NCI-H2081 treated with DMSO at 0.1 percent for 48 hours (cell line): ENCODE data around the gene CKMT2.
A peak's percentile ranks its signal among the peaks of the same experiment; 100 is the strongest.
"Not testable (repeated sequence)": the region's sequence is repeated elsewhere in the genome, so short reads cannot be mapped to it uniquely, and the experiment has no call there.

Experiments used
- DNase-seq: peaks from one replicate; lab custom pipeline; 2025; lab: John Stamatoyannopoulos, UW

The CKMT2 gene

DNA sequence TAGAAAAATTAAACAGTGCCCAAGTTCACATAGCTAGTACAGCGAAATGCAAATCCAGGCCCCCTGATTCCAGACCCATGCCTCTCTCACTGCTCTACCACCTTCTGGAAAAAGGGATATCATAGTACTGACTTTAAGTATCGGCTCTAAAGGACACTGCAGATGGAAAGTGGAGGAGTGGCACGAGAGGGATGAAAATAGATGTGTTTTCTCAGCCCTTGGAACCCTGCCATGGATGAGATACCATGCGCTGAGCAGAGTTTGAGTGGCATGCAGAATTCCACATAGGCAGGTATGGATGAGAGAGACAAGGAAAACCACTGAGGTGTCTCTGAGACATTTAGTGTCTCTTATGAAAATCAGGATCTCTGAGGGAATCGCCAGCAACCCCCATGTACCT, 18.8 kb downstream of the CKMT2 start:
- DNase-seq, result no peak

DNA sequence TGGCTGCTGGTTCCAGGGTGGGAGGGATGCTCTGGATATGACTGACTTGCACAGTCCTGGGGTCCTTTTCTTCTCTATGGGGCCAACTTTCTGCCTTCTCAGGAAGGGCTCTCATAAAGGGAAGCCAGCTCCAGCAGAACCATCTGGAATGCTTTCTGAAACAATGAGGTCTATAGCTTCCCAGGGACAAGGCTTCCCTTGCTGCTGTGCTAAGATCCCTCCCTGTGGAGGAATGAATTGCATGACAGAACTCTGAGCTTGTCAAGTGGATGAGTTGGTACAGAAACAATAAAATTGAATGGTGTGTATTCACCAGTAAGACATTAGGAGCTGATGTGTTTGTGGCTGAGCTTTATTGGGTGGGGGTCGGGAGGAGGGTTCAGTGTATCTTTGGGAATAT, 19.8 kb downstream of the CKMT2 start:
- no peak for DNase-seq

DNA sequence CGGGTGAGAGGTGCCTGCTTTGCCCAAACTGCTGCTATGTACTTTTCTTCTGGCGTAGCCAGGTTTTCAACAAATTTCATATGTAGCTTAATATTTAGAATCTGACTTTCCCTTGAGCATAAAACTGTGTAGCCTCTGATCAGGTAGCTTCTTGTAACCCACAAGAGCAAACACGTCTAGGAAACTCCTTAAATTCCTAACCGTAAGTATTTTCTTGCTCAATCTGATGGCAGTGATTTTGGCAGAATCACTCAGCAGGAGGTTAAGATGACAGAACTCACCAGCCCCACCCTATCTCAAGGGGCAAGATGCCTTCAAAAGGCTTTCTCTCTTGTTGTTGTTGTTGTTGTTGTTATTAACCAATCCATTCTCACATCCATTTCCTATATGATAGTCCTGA, 20.8 kb downstream of the CKMT2 start:
- no peak for DNase-seq

DNA sequence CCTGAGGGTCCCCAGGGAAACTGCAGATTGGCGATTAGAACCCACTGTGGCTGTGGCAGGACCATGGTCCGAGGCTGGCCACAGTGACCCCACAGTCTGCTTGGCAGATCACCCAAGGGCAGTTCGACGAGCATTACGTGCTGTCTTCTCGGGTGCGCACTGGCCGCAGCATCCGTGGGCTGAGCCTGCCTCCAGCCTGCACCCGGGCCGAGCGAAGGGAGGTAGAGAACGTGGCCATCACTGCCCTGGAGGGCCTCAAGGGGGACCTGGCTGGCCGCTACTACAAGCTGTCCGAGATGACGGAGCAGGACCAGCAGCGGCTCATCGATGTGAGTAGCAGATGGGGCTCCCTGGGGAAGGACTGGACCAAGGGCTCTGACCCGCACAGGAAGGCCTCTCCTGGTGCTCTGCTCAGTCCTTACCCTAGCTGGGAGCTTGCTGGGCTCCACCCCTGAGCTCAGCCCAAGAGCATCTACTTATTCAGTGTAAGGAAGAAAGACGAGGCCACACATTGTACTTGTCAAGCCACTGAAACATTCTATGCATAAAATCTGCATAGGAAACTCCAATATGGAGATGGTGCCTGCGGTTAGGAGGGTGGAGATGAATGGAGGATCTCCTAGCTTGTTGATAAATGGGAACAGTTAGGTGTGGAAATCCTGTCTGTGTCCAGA, 21.9 kb downstream of the CKMT2 start:
- DNase-seq, result no peak

DNA sequence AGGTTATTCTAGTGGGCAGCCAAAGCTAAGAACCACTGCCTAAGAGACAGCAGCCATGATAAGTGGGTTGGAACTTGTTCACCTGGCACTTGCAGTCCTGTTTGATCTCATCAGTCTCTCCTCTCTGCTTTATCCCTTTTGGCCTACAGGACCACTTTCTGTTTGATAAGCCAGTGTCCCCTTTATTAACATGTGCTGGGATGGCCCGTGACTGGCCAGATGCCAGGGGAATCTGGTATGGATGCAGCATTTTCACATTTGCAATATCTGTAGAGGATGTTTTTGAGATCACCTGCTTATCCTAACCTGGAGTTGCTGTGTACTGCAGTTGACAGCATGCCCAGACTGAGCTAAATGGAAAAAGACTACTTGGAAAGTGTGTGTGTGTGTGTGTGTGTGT, 23.6 kb downstream of the CKMT2 start:
- no peak for DNase-seq

DNA sequence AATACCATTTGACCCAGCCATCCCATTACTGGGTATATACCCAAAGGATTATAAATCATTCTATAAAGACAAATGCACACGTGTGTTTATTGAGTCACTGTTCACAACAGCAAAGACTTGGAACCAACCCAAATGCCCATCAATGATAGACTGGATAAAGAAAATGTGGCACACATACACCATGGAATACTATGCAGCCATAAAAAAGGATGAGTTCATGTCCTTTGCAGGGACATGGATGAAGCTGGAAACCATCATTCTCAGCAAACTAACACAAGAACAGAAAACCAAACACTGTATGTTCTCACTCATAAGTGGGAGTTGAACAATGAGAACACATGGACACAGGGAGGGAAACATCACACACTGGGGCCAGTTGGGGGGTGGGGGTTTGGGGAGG, 29.7 kb downstream of the CKMT2 start:
- DNase-seq, result not testable (repeated sequence)

DNA sequence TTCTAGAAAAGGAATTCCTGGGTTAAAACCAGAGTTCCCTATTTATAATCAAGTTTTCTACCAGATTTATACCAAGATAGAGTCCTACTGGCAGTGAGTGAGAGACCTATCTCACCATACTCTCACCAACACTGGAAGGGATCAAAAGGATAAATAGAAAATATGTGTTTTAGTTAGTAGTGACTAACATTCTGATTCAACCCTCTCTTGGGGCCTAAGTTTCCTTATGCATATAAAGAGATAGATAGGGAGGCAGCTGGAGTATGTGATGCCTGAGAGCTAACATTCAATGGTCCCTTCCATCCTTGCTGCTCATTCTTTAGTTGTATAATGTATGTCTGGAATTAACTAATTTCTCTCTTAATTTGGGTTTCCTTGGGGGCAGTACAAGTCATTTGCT, 32.0 kb downstream of the CKMT2 start:
- DNase-seq, result no peak

DNA sequence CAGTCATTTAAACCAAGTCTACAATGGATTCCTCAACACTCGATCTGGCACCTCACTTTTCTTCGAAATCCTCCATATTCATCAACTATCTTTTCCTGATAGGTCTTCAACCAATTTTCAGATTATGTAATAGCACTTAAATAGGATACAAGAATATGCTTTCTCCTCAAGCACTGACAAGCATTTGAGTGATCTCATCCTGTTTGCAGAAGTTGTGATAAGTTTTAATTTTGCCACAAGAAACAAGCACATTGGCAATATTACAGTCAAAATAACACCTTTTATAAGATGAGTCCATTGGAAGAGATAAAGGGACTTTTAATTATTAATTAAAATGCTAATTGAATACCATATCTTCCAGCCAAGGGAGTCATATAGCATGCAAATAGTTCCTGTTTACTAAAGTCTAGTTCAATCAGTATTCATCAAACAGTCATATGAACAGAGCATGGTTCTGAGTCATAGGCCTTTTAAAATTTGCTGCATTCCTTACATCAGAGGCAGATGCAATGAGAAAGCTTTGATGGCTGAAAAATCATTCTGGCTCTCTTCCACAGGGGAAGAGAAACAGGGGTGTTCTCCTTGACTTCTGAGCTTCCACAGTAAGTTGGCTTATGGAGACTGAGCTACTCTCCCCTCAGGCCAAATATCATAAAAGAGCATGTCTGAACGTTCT, 35.5 kb downstream of the CKMT2 start:
- no peak for DNase-seq

DNA sequence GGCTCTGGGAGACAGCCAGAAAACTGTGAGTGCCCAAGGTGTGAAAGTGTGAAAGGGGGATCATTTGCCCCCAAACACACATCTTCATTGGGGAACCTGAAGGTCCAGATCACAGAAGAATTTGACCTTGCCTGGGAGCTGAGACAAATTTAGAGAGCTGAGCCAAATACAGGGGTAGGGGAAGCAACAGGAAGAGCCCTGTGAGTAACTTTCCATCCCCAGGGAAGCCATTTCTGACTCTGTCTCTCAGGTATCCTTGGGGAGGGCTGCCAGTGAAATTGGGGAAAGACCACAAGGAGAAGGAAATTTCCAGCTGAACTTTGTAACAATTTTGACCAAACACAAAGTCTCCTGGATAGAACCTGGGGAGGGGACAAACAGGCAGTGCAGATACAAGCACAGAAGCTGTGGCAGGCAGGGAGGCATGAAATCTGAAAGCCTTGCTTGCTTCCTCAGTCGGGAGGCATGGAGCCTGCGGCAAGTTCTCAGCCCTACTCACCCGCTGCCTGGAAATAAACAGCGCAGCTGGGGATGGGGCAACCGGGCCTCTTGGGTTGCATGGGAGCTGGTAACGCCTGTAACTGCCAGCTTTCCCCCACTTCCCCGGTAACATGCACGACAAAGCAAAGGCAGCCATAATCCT, 36.8 kb downstream of the CKMT2 start:
- DNase-seq, result no peak

DNA sequence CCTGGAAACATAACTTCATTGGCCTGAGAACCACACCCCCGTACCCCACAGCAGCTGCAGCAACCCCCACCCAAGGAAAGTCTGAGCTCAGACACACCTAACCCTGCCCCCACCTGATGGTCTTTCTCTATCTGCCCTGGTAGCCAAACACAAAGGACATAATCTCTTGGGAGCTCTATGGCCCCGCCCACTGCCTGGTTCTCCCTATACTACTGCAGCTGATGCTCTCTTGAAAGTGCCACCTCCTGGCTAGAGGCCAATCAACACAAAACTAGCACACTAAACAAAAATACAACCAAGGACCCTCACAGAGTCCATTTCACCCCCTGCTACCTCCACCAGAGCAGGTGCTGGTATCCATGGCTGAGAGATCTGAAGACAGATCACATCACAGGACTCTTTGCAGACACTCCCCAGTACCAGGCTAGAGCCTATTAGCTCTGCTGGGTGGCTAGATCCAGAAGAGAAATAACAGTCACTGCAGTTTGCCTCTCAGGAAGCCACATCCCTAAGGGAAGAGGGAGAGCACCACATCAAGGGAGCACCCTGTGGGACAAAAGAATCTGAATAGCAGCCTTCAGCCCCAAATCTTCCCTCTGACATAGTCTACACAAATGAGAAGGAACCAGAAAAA, 37.4 kb downstream of the CKMT2 start:
- not testable (repeated sequence) for DNase-seq

DNA sequence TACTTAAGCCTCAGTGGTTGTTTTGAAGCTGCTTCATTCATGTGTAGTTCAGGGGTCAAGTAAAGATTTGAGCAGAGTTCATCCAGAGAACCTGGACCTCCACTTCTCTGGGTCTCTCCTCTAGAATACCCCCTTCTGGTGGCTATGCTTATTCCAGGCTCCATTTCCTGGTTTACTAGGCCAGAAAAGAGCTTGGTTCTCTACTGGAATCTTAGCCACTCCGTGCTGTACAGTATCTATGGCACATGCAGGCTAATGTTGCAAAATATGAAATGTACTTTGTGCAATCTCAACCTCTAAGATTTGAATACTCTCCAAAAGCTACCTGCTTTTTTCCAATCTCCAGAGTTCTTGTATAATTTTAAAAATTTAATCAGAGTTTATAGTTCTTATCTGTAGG, 50.9 kb downstream of the CKMT2 start:
- no peak for DNase-seq

DNA sequence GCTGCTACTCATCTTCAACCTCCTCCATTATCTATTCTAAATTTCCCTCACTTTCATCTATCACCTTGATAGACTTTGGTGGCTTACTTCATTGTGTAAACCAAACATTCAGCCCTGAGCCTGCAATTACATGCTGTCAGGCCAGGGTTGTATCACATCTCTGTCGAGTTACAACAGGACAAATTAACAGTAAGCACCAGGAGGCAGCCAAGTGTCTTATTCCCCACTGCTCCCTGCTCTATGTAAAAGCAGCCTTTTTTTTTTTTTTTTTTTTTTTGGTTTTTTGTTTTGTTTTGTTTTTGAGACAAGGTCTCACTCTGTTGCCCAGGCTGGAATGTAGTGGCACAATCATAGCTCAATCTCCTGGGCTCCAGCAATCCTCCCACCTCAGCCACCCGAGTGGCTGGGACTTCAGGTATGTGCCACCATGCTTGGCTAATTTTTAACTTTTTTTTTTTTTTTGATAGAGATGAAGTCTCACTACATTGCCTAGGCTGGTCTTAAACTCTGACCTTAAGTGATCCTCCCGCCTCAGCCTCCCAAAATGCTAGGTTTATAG, 53.0 kb downstream of the CKMT2 start:
- no peak for DNase-seq

DNA sequence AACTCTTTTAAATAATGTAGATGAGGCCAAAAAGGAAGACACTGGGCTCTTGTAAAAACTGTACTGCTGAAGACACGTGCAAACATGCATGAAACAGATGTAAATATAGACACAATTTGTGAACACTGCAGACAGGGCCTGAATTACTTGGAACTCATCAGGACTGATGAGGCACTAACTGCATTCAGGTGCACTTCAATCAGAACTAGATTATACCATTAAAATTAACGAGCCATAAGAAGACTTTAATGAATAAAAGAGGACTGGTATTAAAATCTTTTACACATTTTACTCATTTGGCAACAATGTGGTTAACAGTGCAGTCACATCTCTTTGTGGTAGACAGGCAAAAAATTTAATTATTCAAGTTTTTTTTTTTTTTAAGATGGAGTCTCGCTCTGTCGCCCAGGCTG, 54.9 kb downstream of the CKMT2 start:
- DNase-seq, result no peak

DNA sequence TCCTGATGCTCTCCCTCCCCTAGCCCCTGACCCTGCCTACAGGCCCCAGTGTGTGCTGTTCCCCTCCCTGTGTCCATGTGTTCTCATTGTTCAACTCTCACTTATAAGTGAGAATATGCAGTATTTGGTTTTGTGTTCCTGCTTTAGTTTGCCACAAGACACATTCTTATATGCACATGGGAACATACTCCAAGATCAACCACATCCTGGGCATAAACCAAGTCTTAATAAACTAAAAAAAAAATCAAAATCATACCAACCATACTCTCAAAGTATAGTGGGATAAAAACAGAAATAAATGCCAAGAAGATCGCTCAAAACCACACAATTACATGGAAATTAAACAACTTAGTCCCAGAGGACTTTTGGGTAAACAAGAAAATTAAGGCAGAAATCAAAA, 57.0 kb downstream of the CKMT2 start:
- DNase-seq, result no peak

DNA sequence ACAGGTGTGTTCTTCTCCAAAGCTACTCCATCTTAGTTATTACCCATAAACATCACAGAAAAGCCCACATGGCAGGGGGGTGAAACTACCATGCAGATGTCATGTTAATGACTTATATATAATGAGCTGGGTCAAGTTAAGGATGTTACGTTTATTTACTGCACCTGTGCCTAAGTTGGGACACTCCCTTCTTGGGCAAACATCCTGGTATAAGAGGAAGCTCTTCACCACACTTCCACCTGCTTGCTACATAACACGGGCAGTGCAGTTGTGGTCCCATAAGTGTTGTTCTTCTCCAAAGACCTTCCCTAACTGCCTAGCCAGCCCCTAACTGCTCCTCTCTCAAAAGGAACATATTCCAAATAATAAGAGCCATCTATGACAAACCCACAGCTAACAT, 59.0 kb downstream of the CKMT2 start:
- no peak for DNase-seq

DNA sequence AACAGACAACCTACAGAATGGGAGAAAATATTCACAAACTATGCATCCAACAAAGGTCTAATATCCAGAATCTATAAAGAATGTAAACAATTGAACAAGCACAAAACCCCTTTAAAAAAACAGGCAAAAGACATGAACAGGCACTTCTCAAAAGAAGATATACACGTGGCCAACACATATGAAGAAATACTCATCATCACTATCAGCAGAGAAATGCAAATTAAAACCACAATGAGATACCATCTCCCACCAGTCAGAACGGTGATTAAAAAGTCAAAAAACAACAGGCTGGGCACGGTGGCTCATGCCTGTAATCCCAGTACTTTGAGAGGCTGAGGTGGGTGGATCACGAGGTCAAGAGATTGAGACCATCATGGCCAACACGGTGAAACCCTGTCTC, 60.9 kb downstream of the CKMT2 start:
- DNase-seq, result not testable (repeated sequence)

DNA sequence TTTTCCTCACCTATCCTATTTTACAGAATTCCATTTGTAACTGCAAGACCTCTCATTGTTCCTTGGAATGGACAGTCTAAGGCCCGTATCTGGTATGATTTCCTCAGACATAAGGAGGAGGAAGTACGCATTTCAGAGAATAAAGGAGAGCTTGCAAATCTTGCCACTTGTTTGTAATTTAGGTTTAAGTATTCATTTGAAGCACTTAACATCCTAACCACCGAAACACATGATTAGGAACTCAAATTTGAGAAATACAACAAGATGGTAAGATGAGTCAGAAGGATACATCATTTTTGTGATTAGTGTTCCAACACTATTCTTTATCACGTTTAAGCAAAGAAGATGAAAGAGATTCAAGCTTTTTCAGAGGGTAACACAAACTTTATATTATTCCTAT, 64.4 kb downstream of the CKMT2 start:
- no peak for DNase-seq

DNA sequence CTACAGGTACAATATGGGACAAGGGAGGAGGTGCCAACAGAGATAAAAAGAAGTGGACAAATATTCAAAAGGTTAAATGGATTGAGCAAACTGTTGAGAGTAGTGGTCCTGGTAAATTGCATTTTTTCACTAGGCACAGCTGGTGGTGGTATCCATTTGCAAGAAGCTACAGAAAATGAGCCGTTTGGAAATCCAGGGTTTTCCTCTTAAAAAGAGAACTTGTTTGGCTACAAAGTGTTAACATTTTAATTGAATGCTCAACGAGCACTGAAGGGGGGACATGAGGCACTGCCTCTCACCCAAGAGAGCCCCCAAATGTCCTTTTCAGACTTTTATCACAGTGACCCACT, 67.8 kb downstream of the CKMT2 start:
- no peak for DNase-seq

DNA sequence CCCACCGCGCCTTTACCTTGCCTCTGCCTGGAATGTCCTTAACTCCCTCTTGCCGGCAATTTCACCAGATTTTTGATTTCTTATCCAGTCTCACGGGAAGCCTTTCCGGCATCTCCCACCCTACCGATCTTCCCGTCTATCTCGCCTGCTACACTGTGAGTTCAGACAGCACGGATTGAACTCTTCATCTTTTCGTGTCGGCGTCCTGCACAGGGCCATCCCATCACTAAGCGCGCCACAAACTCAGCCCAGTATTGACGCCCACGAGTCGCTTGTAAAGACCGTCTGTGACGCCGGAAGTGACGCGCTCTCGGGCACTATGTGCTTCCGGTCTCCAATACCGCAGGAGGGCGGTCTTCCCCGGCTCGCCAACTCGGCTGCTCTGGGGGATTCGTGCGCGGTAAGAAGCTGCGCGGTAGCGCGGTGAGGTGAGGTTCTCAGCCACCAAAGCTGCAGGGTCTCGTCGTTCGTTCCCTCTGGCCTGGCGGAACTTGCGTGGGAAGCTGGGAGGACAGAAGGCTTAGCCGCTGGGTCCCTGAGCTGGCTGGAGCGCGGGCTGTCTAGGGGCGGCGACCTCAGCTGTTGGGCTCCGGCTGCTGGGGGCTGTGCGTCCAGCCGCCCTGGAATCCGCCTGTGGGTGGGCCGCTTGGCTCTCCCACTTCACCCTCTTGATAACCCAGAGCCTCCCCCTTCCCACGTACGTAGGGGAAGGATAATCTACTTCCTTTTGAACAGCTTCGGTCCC, 68.3 kb downstream of the CKMT2 start, which contains the start of gene ZCCHC9:
Gene ZCCHC9 (plus strand): TSS at position 317 of the 745 bp plus-strand sequence. CDS start 3,171 bp downstream, outside the sequence.
- peak; percentile 54 for DNase-seq

DNA sequence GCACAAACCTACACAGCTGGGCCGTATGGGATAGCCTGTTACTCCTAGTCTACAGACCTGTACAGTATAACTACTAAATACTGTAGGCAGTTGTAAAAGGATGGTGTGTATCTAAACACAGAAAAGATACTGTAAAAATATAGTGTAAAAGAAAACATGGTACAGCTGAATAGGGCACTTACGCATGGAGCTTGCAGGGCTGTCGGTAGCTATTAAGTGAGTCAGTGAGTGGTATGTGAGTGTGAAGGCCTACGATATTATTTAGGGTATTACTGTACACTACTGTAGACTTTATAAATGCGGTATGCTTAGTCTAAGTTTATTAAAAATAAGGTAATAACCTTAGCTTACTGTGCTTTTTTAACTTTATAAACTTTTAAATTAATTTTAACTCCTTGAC, 69.5 kb downstream of the CKMT2 start:
- no peak for DNase-seq

DNA sequence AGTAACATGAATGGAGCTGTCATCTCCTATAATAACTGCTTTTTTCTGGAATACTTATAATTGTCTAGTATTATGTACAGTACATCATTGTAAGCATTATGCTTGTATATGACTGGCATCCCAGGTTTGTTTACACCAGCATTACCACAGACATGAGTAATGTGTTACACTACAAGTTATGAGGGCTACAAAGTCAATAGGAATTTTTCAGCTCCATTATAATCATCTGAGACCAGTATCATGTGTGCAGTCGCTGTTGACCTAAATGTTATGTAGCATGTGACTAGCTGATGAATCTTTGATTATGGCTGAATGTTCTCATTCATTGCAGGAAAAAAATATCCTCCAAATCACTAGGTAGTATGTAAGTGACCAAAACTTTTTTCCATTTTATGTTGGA, 70.4 kb downstream of the CKMT2 start:
- DNase-seq, result no peak

DNA sequence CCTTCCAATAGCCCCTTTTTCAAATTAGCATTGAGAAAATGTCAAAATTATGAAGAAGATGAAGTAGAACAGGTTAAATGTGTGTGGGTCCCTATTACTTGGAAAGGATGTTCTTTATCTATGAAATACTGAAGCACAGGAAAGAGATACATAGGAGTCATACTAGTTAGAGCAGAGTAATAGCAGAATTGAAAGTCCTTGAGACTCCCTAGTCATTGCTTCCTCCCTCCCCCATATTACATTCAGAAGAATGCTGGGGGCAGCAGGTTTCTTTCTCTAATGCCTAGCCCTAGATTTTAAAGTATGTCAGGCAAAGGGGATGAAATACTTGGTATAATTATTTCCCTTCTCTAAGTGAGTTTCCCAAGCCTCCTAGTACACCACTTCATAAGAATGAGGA, 72.7 kb downstream of the CKMT2 start:
- DNase-seq, result no peak
